Measurements from ENCODE around the gene TCEAL1. TPM values are rescaled to one million over a fixed set of nuclear protein-coding genes. Genes with fewer than 3 reads are reported as not detected.

Gene TCEAL1
- polyA plus RNA-seq, 1 of the 3 experiments (the other 2 are of a cell fraction), result 22.1 TPM

- POLR2A ChIA-PET, result no interaction called here
- Histone ChIP-seq H3K79me2 (ENCODE audit: insufficient read depth) (no peaks in the 10 kb centered on the region), H2AFZ (ENCODE audit: low read depth) (no peak overlapping the region), H3K9me3 (no peaks in the 10 kb centered on the region), H3F3A (replicated peaks; ENCODE audit: insufficient read depth) (peaks cover 4% of the 10 kb centered on the region), H4K20me1 (ENCODE audit: insufficient read depth) (no peaks in the 10 kb centered on the region), H3K4me2 (no peak overlapping the region), H3K9me2 (no peaks in the 10 kb centered on the region), H3K4me1 (ENCODE audit: control insufficient read depth in 1 of 2, insufficient read depth in 2 of 2, low read depth in 1 of 2, low read length in 1 of 2) (peaks cover 0 to 3% of the 10 kb centered on the region in 2 experiments; a peak in 1 of 4 replicates), H3K27ac (ENCODE audit: low read depth in 2 of 2, low read length in 1 of 2) (no peak overlapping the region), H3K36me3 (replicated peaks in 1 of 2; ENCODE audit: control insufficient read depth in 1 of 2, insufficient read depth in 2 of 2, low read length in 1 of 2) (no peaks in the 10 kb centered on the region), H3K4me3 (ENCODE audit: low read depth in 2 of 2, low read length in 1 of 2) (no peak overlapping the region), H3K9ac (no peak overlapping the region), H3K27me3 (ENCODE audit: insufficient read depth) (peaks cover 12% of the 10 kb centered on the region; the same call in 1 of the 2 replicates)
- DNase-seq, result peak; percentile 16
- 57% methylated on average over 3 of the region's 3 CpGs for WGBS (ENCODE audit: low lambda C conversion rate)
- CTCF ChIA-PET, result interaction anchor here (0.8 to 1.4 kb wide), 2 partner anchors 12 to 37 kb away, joined by 3 to 7 read pairs; partner anchors contain the start of gene TCEAL1
- TF ChIP-seq USF2 (IDR thresholded peaks at IDR 0.05; ENCODE audit: borderline replicate concordance, low read depth, low read length) (no peak), ZBTB33 (IDR thresholded peaks at IDR 0.05; ENCODE audit: borderline replicate concordance, low read depth) (no peak), GATA2 (CRISPR knock-in tag; IDR thresholded peaks at IDR 0.05) (peak; percentile 52)
Measured at GRCh38 chrX:103666202-103667107, 37.7 kb downstream of the TCEAL1 start.

- Histone ChIP-seq H3K4me2 (no peak overlapping the region), H3K27ac (ENCODE audit: low read depth in 2 of 2, low read length in 1 of 2) (no peak overlapping the region), H3K9me3 (no peaks in the 10 kb centered on the region), H3K9me2 (no peaks in the 10 kb centered on the region), H3F3A (replicated peaks; ENCODE audit: insufficient read depth) (peaks cover 4% of the 10 kb centered on the region), H4K20me1 (ENCODE audit: insufficient read depth) (0 out of 2 replicates have a peak, but pooled peaks cover 4% of the 10 kb centered on the region), H3K9ac (no peak overlapping the region), H3K36me3 (replicated peaks in 1 of 2; ENCODE audit: control insufficient read depth in 1 of 2, insufficient read depth in 2 of 2, low read length in 1 of 2) (no peaks in the 10 kb centered on the region), H3K4me3 (ENCODE audit: low read depth in 2 of 2, low read length in 1 of 2) (no peak overlapping the region), H2AFZ (ENCODE audit: low read depth) (no peak overlapping the region), H3K4me1 (ENCODE audit: control insufficient read depth in 1 of 2, insufficient read depth in 2 of 2, low read depth in 1 of 2, low read length in 1 of 2) (peaks cover 0 to 3% of the 10 kb centered on the region in 2 experiments; a peak in 1 of 4 replicates), H3K79me2 (ENCODE audit: insufficient read depth) (no peaks in the 10 kb centered on the region), H3K27me3 (ENCODE audit: insufficient read depth) (peaks cover 5% of the 10 kb centered on the region; the same call in 1 of the 2 replicates)
- POLR2A ChIA-PET, result no interaction called here
- 38% methylated on average over 1 of the region's 1 CpG for WGBS (ENCODE audit: low lambda C conversion rate)
- no peak for DNase-seq
- CTCF ChIA-PET, result interaction anchor here (0.9 kb wide), 1 partner anchor 191 kb away, joined by 3 read pairs; no protein-coding TSS in a partner anchor
- TF ChIP-seq PBX3 (IDR thresholded peaks at IDR 0.05) (no peak), USF2 (IDR thresholded peaks at IDR 0.05; ENCODE audit: borderline replicate concordance, low read depth, low read length) (no peak), FOXM1 (IDR thresholded peaks at IDR 0.05; ENCODE audit: low read depth) (no peak), FOXJ3 (CRISPR knock-in tag; IDR thresholded peaks at IDR 0.05) (no peak), YY1 (IDR thresholded peaks at IDR 0.05; ENCODE audit: low read depth) (no peak)
Measured at GRCh38 chrX:103669745-103670144, 41.0 kb downstream of the TCEAL1 start.
